ENCODE results near the gene PSMD5. TPM values are rescaled to one million over a fixed set of nuclear protein-coding genes. Genes with fewer than 3 reads are reported as not detected.

PSMD5 gene
- polyA plus RNA-seq, 1 of the 3 experiments (the other 2 are of a cell fraction): 13.7 TPM

- peak; percentile 88 for DNase-seq
- H3K4me1 ChIP-seq (ENCODE audit: control insufficient read depth in 1 of 2, insufficient read depth in 2 of 2, low read depth in 1 of 2, low read length in 1 of 2): no peaks in the 10 kb centered on the region
- no peaks in the 10 kb centered on the region for H3K27me3 ChIP-seq (ENCODE audit: insufficient read depth)
- no peaks in the 10 kb centered on the region for H3K9me3 ChIP-seq
- no peak overlapping the region for H3K4me2 ChIP-seq
- no peak for TF ChIP-seq NRF1 (IDR thresholded peaks at IDR 0.05; ENCODE audit: low read depth, low read length)
- TF ChIP-seq RFX5 (IDR thresholded peaks at IDR 0.05; ENCODE audit: low read length): no peak
- TF ChIP-seq, protein P1, sequence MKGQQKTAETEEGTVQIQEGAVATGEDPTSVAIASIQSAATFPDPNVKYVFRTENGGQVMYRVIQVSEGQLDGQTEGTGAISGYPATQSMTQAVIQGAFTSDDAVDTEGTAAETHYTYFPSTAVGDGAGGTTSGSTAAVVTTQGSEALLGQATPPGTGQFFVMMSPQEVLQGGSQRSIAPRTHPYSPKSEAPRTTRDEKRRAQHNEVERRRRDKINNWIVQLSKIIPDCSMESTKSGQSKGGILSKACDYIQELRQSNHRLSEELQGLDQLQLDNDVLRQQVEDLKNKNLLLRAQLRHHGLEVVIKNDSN (IDR thresholded peaks at IDR 0.05; ENCODE audit: borderline replicate concordance, low read depth): no peak
- TF ChIP-seq IRF3 (IDR thresholded peaks at IDR 0.05; ENCODE audit: low read depth, low read length): no peak
- TF ChIP-seq, protein P2, sequence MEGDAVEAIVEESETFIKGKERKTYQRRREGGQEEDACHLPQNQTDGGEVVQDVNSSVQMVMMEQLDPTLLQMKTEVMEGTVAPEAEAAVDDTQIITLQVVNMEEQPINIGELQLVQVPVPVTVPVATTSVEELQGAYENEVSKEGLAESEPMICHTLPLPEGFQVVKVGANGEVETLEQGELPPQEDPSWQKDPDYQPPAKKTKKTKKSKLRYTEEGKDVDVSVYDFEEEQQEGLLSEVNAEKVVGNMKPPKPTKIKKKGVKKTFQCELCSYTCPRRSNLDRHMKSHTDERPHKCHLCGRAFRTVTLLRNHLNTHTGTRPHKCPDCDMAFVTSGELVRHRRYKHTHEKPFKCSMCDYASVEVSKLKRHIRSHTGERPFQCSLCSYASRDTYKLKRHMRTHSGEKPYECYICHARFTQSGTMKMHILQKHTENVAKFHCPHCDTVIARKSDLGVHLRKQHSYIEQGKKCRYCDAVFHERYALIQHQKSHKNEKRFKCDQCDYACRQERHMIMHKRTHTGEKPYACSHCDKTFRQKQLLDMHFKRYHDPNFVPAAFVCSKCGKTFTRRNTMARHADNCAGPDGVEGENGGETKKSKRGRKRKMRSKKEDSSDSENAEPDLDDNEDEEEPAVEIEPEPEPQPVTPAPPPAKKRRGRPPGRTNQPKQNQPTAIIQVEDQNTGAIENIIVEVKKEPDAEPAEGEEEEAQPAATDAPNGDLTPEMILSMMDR (IDR thresholded peaks at IDR 0.05): no peak
- no peak for TF ChIP-seq TEAD4 (IDR thresholded peaks at IDR 0.05; ENCODE audit: borderline replicate concordance, insufficient read depth)
- no peak for TF ChIP-seq PBX3 (IDR thresholded peaks at IDR 0.05)
- TF ChIP-seq, protein P3, sequence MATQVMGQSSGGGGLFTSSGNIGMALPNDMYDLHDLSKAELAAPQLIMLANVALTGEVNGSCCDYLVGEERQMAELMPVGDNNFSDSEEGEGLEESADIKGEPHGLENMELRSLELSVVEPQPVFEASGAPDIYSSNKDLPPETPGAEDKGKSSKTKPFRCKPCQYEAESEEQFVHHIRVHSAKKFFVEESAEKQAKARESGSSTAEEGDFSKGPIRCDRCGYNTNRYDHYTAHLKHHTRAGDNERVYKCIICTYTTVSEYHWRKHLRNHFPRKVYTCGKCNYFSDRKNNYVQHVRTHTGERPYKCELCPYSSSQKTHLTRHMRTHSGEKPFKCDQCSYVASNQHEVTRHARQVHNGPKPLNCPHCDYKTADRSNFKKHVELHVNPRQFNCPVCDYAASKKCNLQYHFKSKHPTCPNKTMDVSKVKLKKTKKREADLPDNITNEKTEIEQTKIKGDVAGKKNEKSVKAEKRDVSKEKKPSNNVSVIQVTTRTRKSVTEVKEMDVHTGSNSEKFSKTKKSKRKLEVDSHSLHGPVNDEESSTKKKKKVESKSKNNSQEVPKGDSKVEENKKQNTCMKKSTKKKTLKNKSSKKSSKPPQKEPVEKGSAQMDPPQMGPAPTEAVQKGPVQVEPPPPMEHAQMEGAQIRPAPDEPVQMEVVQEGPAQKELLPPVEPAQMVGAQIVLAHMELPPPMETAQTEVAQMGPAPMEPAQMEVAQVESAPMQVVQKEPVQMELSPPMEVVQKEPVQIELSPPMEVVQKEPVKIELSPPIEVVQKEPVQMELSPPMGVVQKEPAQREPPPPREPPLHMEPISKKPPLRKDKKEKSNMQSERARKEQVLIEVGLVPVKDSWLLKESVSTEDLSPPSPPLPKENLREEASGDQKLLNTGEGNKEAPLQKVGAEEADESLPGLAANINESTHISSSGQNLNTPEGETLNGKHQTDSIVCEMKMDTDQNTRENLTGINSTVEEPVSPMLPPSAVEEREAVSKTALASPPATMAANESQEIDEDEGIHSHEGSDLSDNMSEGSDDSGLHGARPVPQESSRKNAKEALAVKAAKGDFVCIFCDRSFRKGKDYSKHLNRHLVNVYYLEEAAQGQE (IDR thresholded peaks at IDR 0.05; ENCODE audit: low read depth, low read length): no peak
- TF ChIP-seq RXRA (IDR thresholded peaks at IDR 0.05; ENCODE audit: borderline replicate concordance, low read depth): no peak
- no peak for TF ChIP-seq SIN3A (IDR thresholded peaks at IDR 0.05; ENCODE audit: borderline replicate concordance, low read depth, low read length)
- no peak for TF ChIP-seq TAF1 (IDR thresholded peaks at IDR 0.05; ENCODE audit: borderline replicate concordance, low read depth, low read length)
- H3F3A ChIP-seq (replicated peaks; ENCODE audit: insufficient read depth): peaks cover 3% of the 10 kb centered on the region
- H3K79me2 ChIP-seq (ENCODE audit: insufficient read depth): peaks cover 4% of the 10 kb centered on the region; the same call in 1 of the 2 replicates
- POLR2A ChIA-PET: no interaction called here
- 83% methylated on average over 38 of the region's 52 CpGs for WGBS (ENCODE audit: low lambda C conversion rate)
- no peaks in the 10 kb centered on the region for H4K20me1 ChIP-seq (ENCODE audit: insufficient read depth)
- H3K9me2 ChIP-seq: no peaks in the 10 kb centered on the region
- CTCF ChIA-PET: interaction anchor here (1.5 kb wide), 1 partner anchor 113 kb away, joined by 5 read pairs; no protein-coding TSS in a partner anchor
- no peak overlapping the region for H3K4me3 ChIP-seq (ENCODE audit: low read depth in 2 of 2, low read length in 1 of 2)
- H3K27ac ChIP-seq (ENCODE audit: low read depth in 2 of 2, low read length in 1 of 2): no peak overlapping the region
- H3K9ac ChIP-seq: no peak overlapping the region
- H3K36me3 ChIP-seq (replicated peaks in 1 of 2; ENCODE audit: control insufficient read depth in 1 of 2, insufficient read depth in 2 of 2, low read length in 1 of 2): peaks cover 27 to 36% of the 10 kb centered on the region in 2 experiments
- no peak overlapping the region for H2AFZ ChIP-seq (ENCODE audit: low read depth)
These were observed 26.1 kb upstream of the PSMD5 start for GRCh38 chr9:120868676-120869359.

All from SK-N-SH (cell line).